HG03196 (cell line): ENCODE measurements around the gene ZBED1.
"Not testable (repeated sequence)": the region's sequence is repeated elsewhere in the genome, so short reads cannot be mapped to it uniquely, and the experiment has no call there.

Source experiments
- ATAC-seq: cut with Tn5 transposase; IDR thresholded peaks from one replicate; pipeline ENCODE4 v1.9.1; 2021; ENCODE audit not compliant: unreplicated experiment

The ZBED1 gene

DNA sequence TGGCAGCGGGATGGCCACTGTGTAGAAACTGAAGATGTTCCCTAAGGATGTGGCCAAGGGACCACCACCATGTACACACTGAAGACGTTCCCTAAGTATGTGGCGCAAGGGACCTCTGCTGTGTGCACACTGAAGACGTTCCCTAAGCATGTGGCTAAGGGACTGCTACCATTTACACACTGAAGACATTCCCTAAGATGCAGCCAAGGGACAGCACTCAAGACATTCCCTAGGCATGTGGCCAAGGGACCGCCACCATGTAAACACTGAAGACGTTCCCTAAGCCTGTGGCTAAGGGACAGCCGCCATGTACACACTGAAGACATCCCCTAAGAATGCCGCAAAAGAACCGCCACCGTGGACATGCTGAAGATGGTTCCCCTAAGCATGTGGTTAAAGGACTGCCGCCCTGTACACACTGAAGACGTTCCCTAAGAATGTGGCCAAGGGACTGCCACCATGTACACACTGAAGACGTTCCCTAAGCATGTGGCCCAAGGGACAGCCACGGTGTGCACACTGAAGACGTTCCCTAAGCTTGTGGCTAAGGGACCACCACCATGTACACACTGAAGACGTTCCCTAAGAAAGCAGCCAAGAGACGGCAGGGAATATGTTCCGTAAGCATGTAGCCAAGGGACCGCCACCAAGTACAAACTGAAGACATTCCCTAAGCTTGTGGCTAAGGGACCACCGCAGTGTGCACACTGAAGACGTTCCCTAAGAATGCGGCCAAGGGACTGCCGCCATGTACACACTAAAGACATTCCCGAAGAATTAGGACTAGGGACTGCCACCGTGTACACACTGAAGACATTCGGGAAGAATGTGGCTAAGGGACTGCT lies 43.3 kb downstream of the ZBED1 start:
- no peak for ATAC-seq

DNA sequence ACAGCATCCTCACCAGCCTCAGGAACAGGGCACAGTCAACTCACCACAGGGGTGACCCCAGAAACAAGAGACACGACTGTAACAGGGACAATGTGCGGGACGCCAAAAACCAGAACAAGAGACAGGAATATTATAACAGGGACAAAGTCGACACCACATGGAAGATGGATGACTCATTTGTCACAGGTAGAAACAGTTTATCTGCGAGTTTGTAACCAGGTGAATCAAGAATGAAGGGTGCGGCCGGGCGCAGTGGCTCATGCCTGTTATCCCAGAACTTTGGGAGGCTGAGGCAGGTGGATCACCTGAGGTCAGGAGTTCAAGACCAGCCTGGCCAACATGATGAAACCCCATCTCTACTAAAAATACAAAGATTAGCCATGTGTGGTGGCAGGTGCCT lies 44.7 kb downstream of the ZBED1 start:
- not testable (repeated sequence) for ATAC-seq

DNA sequence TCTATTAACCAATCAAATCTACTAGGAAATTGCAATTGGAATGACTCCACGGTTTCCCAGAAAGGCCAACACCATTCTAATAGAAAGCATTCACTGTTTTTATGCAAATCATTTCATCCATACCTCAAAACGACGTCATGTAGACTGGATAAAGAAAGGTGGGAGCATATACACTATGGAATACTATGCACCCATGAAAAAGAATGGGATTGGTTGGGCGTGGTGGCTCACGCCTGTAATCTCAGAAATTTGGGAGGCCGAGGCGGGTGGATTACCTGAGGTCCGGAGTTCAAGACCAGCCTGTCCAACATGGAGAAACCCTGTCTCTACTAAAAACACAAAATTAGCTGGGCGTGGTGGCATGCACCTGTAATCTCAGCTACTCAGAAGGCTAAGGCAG lies 46.2 kb downstream of the ZBED1 start:
- not testable (repeated sequence) for ATAC-seq

DNA sequence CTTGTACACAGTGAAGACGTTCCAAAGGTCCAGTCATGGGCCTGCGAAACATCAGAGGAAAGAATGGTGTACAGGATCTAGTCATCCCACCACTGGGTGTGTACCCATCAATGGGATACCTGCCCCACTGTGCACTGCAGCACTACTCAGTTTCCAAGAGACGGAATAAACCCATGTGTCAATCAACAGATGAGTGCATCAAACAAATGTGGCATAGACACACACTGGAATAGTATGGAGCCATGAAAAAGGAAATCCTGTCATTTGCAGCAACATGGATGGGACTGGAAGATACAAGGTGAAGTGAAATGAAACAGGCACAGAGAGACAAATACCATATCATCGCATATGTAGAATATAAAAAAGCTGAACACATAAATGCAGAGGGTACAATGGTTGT lies 48.0 kb downstream of the ZBED1 start:
- ATAC-seq, result no peak

DNA sequence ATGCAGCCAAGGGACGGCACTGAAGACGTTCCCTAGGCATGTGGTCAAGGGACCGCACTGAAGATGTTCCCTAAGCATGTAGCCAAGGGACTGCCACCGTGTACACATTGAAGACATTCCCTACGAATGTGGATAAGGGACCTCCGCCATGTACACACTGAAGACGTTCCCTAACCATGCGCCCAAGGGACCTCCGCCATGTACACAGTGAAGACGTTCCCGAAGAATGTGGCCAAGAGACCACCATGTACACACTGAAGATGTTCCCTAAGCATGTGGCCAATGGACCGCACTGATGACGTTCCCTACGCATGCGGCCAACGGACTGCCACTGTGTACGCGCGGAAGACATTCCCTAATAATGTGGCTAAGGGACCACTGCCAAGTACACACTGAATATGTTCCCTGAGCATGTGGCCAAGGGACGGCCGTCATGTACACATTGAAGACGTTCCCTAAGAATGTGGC lies 48.4 kb downstream of the ZBED1 start:
- ATAC-seq, result no peak

DNA sequence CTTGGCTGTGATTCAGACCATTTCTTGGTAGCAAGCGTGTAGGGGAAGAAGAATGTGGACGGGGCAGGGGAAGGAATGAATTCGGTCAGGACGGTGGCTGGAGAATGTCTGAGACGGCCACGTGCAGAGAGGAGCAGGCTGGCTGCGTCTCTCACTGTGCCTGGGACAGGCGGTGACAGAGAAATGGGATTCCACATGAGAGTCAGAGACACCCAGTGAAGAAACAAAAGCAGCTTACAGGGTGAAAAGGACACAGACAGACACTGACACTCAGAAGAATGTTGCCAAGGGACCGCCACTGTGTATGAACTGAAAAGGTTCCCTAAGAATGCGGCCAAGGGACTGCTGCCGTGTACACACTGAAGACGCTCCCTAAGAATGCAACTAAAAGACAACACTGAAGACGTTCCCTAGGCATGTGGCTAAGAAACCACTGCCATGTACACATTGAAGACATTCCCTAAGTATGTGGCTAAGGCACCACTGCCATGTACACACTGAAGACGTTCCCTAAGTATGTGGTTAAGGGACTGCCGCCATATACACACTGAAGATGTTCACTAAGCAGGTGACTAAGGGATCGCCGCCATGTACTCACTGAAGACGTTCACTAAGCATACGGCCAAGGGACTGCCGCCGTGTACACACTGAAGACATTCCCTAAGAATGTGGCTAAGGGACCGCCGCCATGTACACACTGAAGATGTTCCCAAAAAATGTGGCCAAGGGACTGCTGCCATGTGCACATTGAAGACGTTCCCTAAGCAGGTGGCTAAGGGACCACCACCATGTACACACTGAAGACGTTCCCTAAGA lies 49.1 kb downstream of the ZBED1 start:
- no peak for ATAC-seq

DNA sequence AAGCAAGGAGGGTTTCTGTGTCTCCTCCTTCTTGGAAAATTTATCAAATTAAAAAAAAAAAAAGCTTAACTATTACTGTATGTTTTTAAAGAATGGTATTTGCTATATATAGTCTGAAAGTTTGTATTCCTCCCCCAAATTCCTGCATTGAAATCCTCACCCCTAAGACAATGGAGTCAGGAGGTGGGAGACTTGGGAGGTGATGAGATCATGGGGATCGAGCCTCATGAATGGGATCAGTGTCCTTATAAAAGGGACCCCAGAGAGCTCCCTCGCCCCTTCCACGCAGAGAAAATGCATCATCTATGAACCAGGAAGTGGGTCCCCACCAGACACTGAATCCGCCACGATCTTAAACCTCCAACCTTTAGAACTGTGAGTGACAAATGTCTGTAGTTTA lies 50.1 kb downstream of the ZBED1 start:
- ATAC-seq, result no peak

DNA sequence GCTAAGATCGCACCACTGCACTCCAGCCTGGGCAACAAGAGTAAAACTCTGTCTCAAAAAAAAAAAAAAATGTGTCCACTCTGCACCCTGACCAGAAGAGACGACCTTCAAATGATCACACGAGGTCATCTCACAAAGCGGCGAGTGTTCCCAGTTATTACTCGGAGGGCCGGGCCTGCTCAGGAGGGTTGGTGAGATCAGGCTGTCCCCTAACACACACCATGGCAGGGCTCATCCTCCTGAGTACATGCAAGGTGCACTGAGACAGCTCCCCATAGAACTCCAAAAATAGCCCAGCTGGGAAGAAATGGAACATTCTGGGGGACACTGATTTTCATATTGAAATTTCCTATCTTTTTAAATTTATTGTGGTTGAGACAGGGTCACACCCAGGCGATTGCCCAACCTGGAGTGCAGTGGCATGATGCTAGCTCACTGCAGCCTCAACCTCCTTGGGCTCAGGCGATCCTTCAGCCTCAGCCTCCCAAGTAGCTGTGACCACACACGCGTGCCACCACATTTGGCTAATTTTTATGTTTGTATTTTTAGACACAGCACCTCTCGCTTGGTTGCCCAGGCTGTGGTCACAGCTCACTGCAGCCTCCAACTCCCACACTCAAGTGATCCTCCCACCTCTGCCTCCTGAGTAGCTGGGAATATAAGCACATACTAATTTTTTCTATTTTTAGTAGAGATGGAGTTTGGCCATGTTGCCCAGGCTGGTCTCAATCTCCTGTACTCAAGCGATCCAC lies 51.5 kb downstream of the ZBED1 start:
- no peak for ATAC-seq

DNA sequence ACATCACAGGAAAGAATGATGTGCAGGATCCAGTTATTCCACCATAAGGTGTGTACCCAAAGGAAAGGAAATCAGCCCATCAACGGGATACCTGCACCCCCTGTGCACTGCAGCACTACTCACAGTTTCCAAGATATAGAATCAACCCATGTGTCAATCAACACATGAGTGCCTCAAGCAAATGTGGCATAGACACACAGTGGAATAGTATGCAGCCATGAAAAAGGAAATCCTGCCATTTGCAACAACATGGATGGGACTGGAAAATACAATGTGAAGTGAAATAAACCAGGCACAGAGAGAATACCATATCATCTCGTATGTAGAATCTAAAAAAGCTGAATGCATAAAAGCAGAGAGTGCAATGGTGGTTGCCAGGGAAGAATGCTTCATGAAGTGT lies 53.3 kb downstream of the ZBED1 start:
- no peak for ATAC-seq

DNA sequence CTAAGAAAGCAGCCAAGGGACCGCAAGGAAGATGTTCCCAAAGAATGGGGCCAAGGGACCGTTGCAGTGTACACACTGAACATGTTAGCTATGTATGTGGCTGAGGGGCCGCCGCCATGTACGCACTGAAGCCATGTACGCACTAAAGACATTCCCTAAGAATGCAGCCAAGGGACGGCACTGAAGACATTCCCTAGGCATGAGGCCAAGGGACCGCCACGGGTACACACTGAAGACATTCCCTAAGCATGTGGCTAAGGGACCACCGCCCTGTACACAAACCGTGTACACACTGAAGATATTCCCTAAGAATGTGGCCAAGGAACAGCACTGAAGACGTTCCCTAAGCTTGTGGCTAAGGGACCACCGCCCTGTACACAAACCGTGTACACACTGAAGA lies 54.0 kb downstream of the ZBED1 start:
- no peak for ATAC-seq

DNA sequence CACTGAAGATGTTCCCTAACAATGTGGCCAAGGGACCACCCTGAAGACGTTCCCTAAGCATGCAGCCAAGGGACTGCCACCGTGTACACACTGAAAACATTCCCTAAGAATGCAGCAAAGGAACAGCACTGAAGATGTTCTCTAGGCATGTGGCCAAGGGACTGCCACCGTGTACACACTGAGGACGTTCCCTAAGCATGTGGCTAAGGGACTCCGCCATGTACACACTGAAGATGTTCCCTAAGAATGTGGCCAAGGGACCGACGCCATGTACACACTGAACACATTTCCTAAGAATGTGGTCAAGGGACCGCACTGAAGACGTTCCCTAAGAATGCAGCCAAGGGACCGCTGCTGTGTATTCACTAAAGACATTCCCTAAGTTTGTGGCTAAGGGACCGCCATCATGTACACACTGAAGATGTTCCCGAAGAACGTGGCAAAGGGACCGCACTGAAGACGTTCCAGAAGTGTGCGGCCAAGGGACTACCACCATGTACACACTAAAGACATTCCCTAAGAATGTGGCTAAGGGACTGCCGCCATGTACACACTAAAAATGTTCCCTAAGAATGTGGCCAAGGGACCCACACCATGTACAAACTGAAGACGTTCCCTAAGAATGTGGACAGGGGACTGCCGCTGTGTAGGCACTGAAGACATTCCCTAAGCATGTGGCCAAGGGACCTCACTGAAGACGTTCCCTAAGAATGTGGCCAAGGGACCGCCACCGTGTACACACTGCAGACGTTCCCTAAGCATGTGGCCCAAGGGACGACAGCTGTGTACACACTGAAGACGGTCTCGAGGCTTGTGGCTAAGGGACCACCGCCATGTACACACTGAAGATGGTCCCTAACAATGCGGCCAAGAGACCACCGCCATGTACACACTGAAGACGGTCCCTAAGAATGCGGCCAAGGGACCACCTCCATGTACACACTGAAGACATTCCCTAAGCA lies 54.8 kb downstream of the ZBED1 start:
- ATAC-seq, result no peak

DNA sequence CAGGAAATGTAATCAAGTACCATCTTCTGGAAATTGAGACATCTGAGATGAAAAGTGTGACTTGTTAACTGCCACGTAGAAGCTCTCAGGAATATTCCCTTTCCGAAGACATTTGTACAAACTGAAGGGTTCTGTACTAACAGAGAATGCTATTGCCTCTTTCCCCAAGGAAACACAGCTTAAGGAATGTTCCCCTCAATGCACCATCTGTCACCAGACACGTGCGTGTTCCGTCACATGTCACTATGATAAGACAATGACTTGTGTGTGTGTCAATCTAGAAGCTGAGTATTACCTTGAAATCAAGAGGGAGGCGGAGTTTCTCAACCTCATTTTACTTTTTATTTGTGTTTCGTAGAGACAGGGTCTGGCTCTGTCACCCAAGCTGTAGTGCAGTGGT lies 58.1 kb downstream of the ZBED1 start:
- ATAC-seq, result no peak

DNA sequence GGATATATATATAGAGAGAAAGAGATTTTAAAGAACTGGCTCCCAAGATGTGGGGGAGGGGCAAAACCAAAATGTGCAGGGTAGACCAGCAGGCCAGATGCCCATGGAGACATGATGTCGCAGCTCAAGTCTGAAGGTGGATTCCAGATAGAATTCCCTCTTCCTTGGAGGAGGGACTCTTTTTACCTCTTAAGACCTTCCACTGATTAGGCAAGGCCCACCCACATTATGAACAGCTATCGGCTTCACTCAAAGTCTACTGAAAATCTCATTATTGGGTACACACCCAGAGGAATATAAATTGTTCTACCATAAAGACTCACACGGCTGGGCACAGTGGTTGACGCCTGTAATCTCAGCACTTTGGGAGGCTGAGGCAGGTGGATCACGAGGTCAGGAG lies 59.3 kb downstream of the ZBED1 start:
- no peak for ATAC-seq

DNA sequence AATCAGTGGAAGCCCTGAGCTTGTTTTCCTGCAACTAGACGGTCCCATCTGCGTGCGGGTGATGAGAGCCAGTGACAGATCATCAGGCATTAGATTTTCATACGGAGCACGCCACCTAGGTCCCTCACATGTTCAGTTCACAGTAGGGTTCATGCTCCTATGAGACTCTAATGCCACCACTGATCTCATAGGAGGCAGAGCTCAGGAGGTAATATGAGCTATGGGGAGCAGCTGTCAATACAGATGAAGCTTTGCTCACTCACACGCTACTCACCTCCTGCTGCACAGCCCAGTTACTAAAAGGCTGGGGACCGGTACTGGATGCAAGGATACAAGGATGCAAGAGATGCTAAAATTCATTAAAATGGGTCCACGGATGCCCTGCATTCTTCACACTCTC lies 61.2 kb downstream of the ZBED1 start:
- no peak for ATAC-seq
